ENCODE measurements around the gene SPATA7.

SPATA7 gene

GRCh38 chr14:88479574-88479987, 94.1 kb downstream of the SPATA7 start:
- no peak for DNase-seq (ENCODE audit: low read depth in 3 of 3, low spot score in 1 of 3)

- DNase-seq (ENCODE audit: low read depth in 3 of 3, low spot score in 1 of 3), result no peak
These were observed 95.6 kb downstream of the SPATA7 start for GRCh38 chr14:88481059-88481458.

GRCh38 chr14:88481794-88482193, 96.3 kb downstream of the SPATA7 start:
- DNase-seq (ENCODE audit: low read depth in 3 of 3, low spot score in 1 of 3), result no peak

GRCh38 chr14:88482524-88482923, 97.1 kb downstream of the SPATA7 start:
- DNase-seq (ENCODE audit: low read depth in 3 of 3, low spot score in 1 of 3), result no peak
